DND-41 (cell line): ENCODE data around the gene STH.
A peak's percentile ranks its signal among the peaks of the same experiment; 100 is the strongest.

Source experiments
- ATAC-seq: fragments of 200-7000 bp; cut with Tn5 transposase; 3 replicates; pipeline ENCODE4 v1.9.1; 2021; ENCODE audit warnings: low read depth; ENCODE audit not compliant: insufficient read depth
- DNase-seq: peaks from one replicate; pipeline ENCODE4 v3.0.0-alpha.2; 2020
- H2AFZ ChIP-seq: 2 replicates; pipeline ENCODE4 v1.6.0; 2012; ENCODE audit warnings: low read depth, low read length
- H3K27ac ChIP-seq: 2 replicates; pipeline ENCODE4 v1.5.1; 2012; ENCODE audit warnings: low read length, inconsistent platforms
- H3K27me3 ChIP-seq: fragments of 200-600 bp; sonication (generic); 2 replicates; pipeline ENCODE4 v1.6.0; 2012; ENCODE audit warnings: low read length, mild to moderate bottlenecking, inconsistent platforms; ENCODE audit not compliant: insufficient read depth, poor library complexity
- H3K36me3 ChIP-seq: 2 replicates; pipeline ENCODE4 v1.5.1; 2012; ENCODE audit warnings: low read length, inconsistent platforms; ENCODE audit not compliant: insufficient read depth
- H3K4me1 ChIP-seq: 2 replicates; pipeline ENCODE4 v1.5.1; 2012; ENCODE audit warnings: mild to moderate bottlenecking, low read length; ENCODE audit not compliant: insufficient read depth
- H3K4me2 ChIP-seq: 2 replicates; pipeline ENCODE4 v1.6.0; 2012; ENCODE audit warnings: mild to moderate bottlenecking, moderate library complexity, low read length, inconsistent platforms; ENCODE audit not compliant: insufficient read depth
- H3K4me3 ChIP-seq, 2 experiments: fragments of 200-600 bp in 1 of 2; shearing (Covaris generic) in 1 of 2; 2 replicates each; pipeline ENCODE4 v1.5.1; 2012 to 2016; ENCODE audit warnings: inconsistent platforms in 2 of 2, low read length in 2 of 2, mild to moderate bottlenecking in 2 of 2, low read depth in 1 of 2, moderate library complexity in 1 of 2
- H3K79me2 ChIP-seq: 2 replicates; pipeline ENCODE4 v1.6.0; 2012; ENCODE audit warnings: low read length, inconsistent platforms; ENCODE audit not compliant: insufficient read depth
- H3K9ac ChIP-seq: 2 replicates; pipeline ENCODE4 v1.6.0; 2012; ENCODE audit warnings: low read depth, mild to moderate bottlenecking, inconsistent platforms, low read length, moderate library complexity
- H3K9me3 ChIP-seq: 2 replicates; pipeline ENCODE4 v1.5.1; 2012; ENCODE audit warnings: low read length, moderate library complexity, mild to moderate bottlenecking, inconsistent platforms; ENCODE audit not compliant: insufficient read depth, severe bottlenecking
- H4K20me1 ChIP-seq: 2 replicates; pipeline ENCODE4 v1.6.0; 2012; ENCODE audit warnings: low read length; ENCODE audit not compliant: insufficient read depth
- CTCF ChIP-seq: IDR thresholded peaks from 2 replicates; pipeline ENCODE4 v1.5.1; 2012; ENCODE audit warnings: borderline replicate concordance, low read length, moderate library complexity, mild to moderate bottlenecking; ENCODE audit not compliant: poor library complexity, severe bottlenecking; ENCODE audit errors: extremely low read depth
- EZH2 ChIP-seq: IDR thresholded peaks from 3 replicates; pipeline ENCODE4 v1.6.1; 2012; ENCODE audit warnings: borderline replicate concordance, low read depth, mild to moderate bottlenecking, moderate library complexity, low read length, inconsistent platforms; ENCODE audit not compliant: severe bottlenecking

Gene STH

GRCh38 chr17:45990886-45991285 lies 8.2 kb upstream of the STH start:
- Histone ChIP-seq H3K9ac (no peak overlapping the region), H3K27me3 (no peaks in the 10 kb centered on the region), H3K79me2 (no peaks in the 10 kb centered on the region), H3K36me3 (no peaks in the 10 kb centered on the region), H3K4me3 (no peak overlapping the region), H3K4me2 (no peak overlapping the region), H4K20me1 (no peaks in the 10 kb centered on the region), H2AFZ (no peak overlapping the region), H3K9me3 (no peaks in the 10 kb centered on the region), H3K27ac (no peak overlapping the region), H3K4me1 (no peaks in the 10 kb centered on the region)
- ATAC-seq (no peak), DNase-seq (no peak)
- no peak for TF ChIP-seq EZH2
- TF ChIP-seq CTCF, result peak; percentile 13

- no peaks in the 10 kb centered on the region for H3K79me2 ChIP-seq
- no peak overlapping the region for H3K9ac ChIP-seq
- no peaks in the 10 kb centered on the region for H3K27me3 ChIP-seq
- no peaks in the 10 kb centered on the region for H3K9me3 ChIP-seq
- no peak overlapping the region for H3K4me2 ChIP-seq
- TF ChIP-seq EZH2, result no peak
- no peak for TF ChIP-seq CTCF
- DNase-seq (no peak), ATAC-seq (no peak)
- no peak overlapping the region for H3K27ac ChIP-seq
- H3K36me3 ChIP-seq, result no peaks in the 10 kb centered on the region
- H3K4me3 ChIP-seq, result no peak overlapping the region
- H3K4me1 ChIP-seq, result no peaks in the 10 kb centered on the region
- no peak overlapping the region for H2AFZ ChIP-seq
- no peaks in the 10 kb centered on the region for H4K20me1 ChIP-seq
Observed at GRCh38 chr17:45991341-45991740, 7.7 kb upstream of the STH start.

- H3K4me1 ChIP-seq, result no peaks in the 10 kb centered on the region
- no peaks in the 10 kb centered on the region for H3K36me3 ChIP-seq
- no peak overlapping the region for H3K9ac ChIP-seq
- no peak for DNase-seq
- no peaks in the 10 kb centered on the region for H3K9me3 ChIP-seq
- H4K20me1 ChIP-seq, result no peaks in the 10 kb centered on the region
- H3K79me2 ChIP-seq, result no peaks in the 10 kb centered on the region
- H3K27me3 ChIP-seq, result no peaks in the 10 kb centered on the region
- no peak overlapping the region for H2AFZ ChIP-seq
- H3K27ac ChIP-seq, result no peak overlapping the region
- ATAC-seq, result no peak
- TF ChIP-seq EZH2, result no peak
- no peak for TF ChIP-seq CTCF
- H3K4me3 ChIP-seq, result no peak overlapping the region
- no peak overlapping the region for H3K4me2 ChIP-seq
Observed at GRCh38 chr17:45992175-45992574, 6.9 kb upstream of the STH start.

GRCh38 chr17:45992904-45993303 lies 6.1 kb upstream of the STH start:
- no peaks in the 10 kb centered on the region for H4K20me1 ChIP-seq
- DNase-seq (no peak), ATAC-seq (no peak)
- H3K4me1 ChIP-seq, result no peaks in the 10 kb centered on the region
- H3K4me3 ChIP-seq, result no peak overlapping the region
- TF ChIP-seq EZH2 (no peak), CTCF (no peak)
- H3K27me3 ChIP-seq, result no peaks in the 10 kb centered on the region
- no peaks in the 10 kb centered on the region for H3K79me2 ChIP-seq
- no peak overlapping the region for H3K27ac ChIP-seq
- no peaks in the 10 kb centered on the region for H3K36me3 ChIP-seq
- H3K9me3 ChIP-seq, result no peaks in the 10 kb centered on the region
- no peak overlapping the region for H3K9ac ChIP-seq
- no peak overlapping the region for H2AFZ ChIP-seq
- H3K4me2 ChIP-seq, result no peak overlapping the region
